H1 (cell line): Measurements from ENCODE around the gene MBNL1. TPM values are rescaled to one million over a fixed set of nuclear protein-coding genes. Genes with fewer than 3 reads are reported as not detected.

Source experiments
- CTCF ChIA-PET: fragments of 300-600 bp; sonication (Branson Sonifier 250); formaldehyde crosslinking; loops from one replicate; lab custom pipeline; 2021; ENCODE audit not compliant: partially characterized antibody; lab: Charles Lee
- POLR2A ChIA-PET: fragments of 300-600 bp; sonication (Branson Sonifier 250); formaldehyde crosslinking; loops from one replicate; lab custom pipeline; 2021; ENCODE audit warnings: inconsistent platforms; ENCODE audit not compliant: partially characterized antibody; lab: Charles Lee
- DNase-seq, 2 experiments: peaks; one replicate each; pipeline versions ENCODE4 v3.0.0 to v3.0.0-alpha.2; 2010 to 2022; ENCODE audit warnings: low spot score in 2 of 2, low read depth in 1 of 2, mixed read lengths in 1 of 2
- FAIRE-seq: peaks from 2 replicates; lab custom pipeline; 2011; peaks lifted over from hg19 to GRCh38; lab: Jason Lieb, UNC
- H2AFZ ChIP-seq: 2 replicates; pipeline ENCODE4 v1.8.1; 2012; ENCODE audit warnings: low read length, inconsistent platforms
- H2AK5ac ChIP-seq: 2 replicates; pipeline ENCODE4 v1.6.1; 2013; ENCODE audit warnings: low read depth, low read length
- H2BK120ac ChIP-seq: replicated peaks from 2 replicates; pipeline ENCODE3; 2013; ENCODE audit warnings: low read depth, low read length, inconsistent platforms
- H2BK12ac ChIP-seq: 2 replicates; pipeline ENCODE4 v1.6.1; 2013; ENCODE audit warnings: low read depth, low read length
- H2BK15ac ChIP-seq: 2 replicates; pipeline ENCODE4 v1.6.1; 2013; ENCODE audit warnings: low read length
- H2BK20ac ChIP-seq: 2 replicates; pipeline ENCODE4 v1.6.1; 2013; ENCODE audit warnings: low read length
- H2BK5ac ChIP-seq: 2 replicates; pipeline ENCODE4 v1.6.1; 2013; ENCODE audit warnings: low read depth, low read length
- H3K14ac ChIP-seq: 2 replicates; pipeline ENCODE4 v1.6.1; 2013; ENCODE audit warnings: inconsistent platforms; ENCODE audit not compliant: insufficient read length
- H3K18ac ChIP-seq: 2 replicates; pipeline ENCODE4 v1.6.1; 2013; ENCODE audit warnings: low read length; ENCODE audit errors: extremely low read depth
- H3K23ac ChIP-seq: 2 replicates; pipeline ENCODE4 v1.6.1; 2013; ENCODE audit warnings: inconsistent platforms; ENCODE audit not compliant: insufficient read length
- H3K23me2 ChIP-seq: 2 replicates; pipeline ENCODE4 v1.6.1; 2013; ENCODE audit warnings: low read depth, low read length
- H3K27ac ChIP-seq: 2 replicates; pipeline ENCODE4 v1.6.1; 2011; ENCODE audit warnings: low read depth, low read length, inconsistent platforms
- H3K27me3 ChIP-seq, 4 experiments: replicated peaks in 1 of 4; 1 replicate in 1 of 4; 2 replicates in 3 of 4; pipeline versions ENCODE4 v1.6.1 to v1.8.1; 2011 to 2013; ENCODE audit warnings: low read length in 3 of 4, mild to moderate bottlenecking in 3 of 4, inconsistent platforms in 2 of 4, mixed read lengths in 2 of 4, moderate library complexity in 1 of 4; ENCODE audit not compliant: control insufficient read depth in 3 of 4, insufficient read depth in 3 of 4; ENCODE audit errors: extremely low read depth in 1 of 4
- H3K36me3 ChIP-seq, 4 experiments: 2 replicates each; pipeline versions ENCODE4 v1.6.1 to v1.8.1; 2011 to 2013; ENCODE audit warnings: mild to moderate bottlenecking in 4 of 4, low read length in 3 of 4, moderate library complexity in 2 of 4, control low read depth in 1 of 4, inconsistent platforms in 1 of 4; ENCODE audit not compliant: insufficient read depth in 4 of 4, control insufficient read depth in 2 of 4
- H3K4ac ChIP-seq: replicated peaks from 2 replicates; pipeline ENCODE3; 2013; ENCODE audit warnings: low read length, low read depth, mixed read lengths, inconsistent platforms; ENCODE audit not compliant: insufficient read length
- H3K4me1 ChIP-seq, 4 experiments: replicated peaks in 1 of 4; 1 replicate in 1 of 4; 2 replicates in 3 of 4; pipeline versions ENCODE4 v1.6.1 to v1.8.1; 2011 to 2013; ENCODE audit warnings: low read length in 3 of 4, inconsistent platforms in 2 of 4, mixed read lengths in 1 of 4; ENCODE audit not compliant: insufficient read depth in 4 of 4, control insufficient read depth in 3 of 4
- H3K4me2 ChIP-seq, 2 experiments: 2 replicates each; pipeline versions ENCODE4 v1.6.1 to v1.8.1; 2011 to 2013; ENCODE audit warnings: low read depth in 2 of 2, low read length in 2 of 2, control low read depth in 1 of 2, inconsistent platforms in 1 of 2, mild to moderate bottlenecking in 1 of 2; ENCODE audit not compliant: insufficient read depth in 1 of 2
- H3K4me3 ChIP-seq, 4 experiments: fragments of 200-600, 300-600 bp in 1 of 4; sonication (generic), shearing (Covaris generic), sonication (Bioruptor Twin) in 1 of 4; 2 replicates each; pipeline versions ENCODE4 v1.5.1 to v1.8.1; 2011 to 2016; ENCODE audit warnings: low read length in 4 of 4, low read depth in 3 of 4, control low read depth in 2 of 4, inconsistent platforms in 2 of 4, mild to moderate bottlenecking in 2 of 4, mixed read lengths in 1 of 4, moderate library complexity in 1 of 4; ENCODE audit not compliant: insufficient read depth in 2 of 4; ENCODE audit errors: extremely low read depth in 1 of 4
- H3K56ac ChIP-seq: replicated peaks from 2 replicates; pipeline ENCODE3; 2013; ENCODE audit warnings: low read depth, mild to moderate bottlenecking, mixed read lengths, low read length, inconsistent platforms; ENCODE audit not compliant: insufficient read length
- H3K79me1 ChIP-seq: 2 replicates; pipeline ENCODE4 v1.6.1; 2013; ENCODE audit warnings: low read depth, low read length, control low read depth
- H3K79me2 ChIP-seq, 2 experiments: 2 replicates each; pipeline versions ENCODE4 v1.6.1 to v1.8.1; 2012 to 2013; ENCODE audit warnings: low read length in 2 of 2, mild to moderate bottlenecking in 2 of 2, inconsistent platforms in 1 of 2; ENCODE audit not compliant: insufficient read depth in 2 of 2, control insufficient read depth in 1 of 2
- H3K9ac ChIP-seq, 4 experiments: replicated peaks in 1 of 4; 1 replicate in 1 of 4; 2 replicates in 3 of 4; pipeline versions ENCODE4 v1.6.1 to v1.8.1; 2011 to 2013; ENCODE audit warnings: low read depth in 3 of 4, low read length in 3 of 4, control low read depth in 2 of 4, mild to moderate bottlenecking in 2 of 4, moderate library complexity in 2 of 4, inconsistent platforms in 1 of 4; ENCODE audit errors: extremely low read depth in 1 of 4
- H3K9me3 ChIP-seq, 2 experiments: 2 replicates each; pipeline versions ENCODE4 v1.6.1 to v1.8.1; 2012 to 2013; ENCODE audit warnings: mild to moderate bottlenecking in 2 of 2, moderate library complexity in 2 of 2, control low read depth in 1 of 2, inconsistent platforms in 1 of 2, low read depth in 1 of 2, low read length in 1 of 2, mixed read lengths in 1 of 2; ENCODE audit not compliant: insufficient read depth in 2 of 2
- H4K20me1 ChIP-seq, 2 experiments: replicated peaks in 1 of 2; 2 replicates each; pipeline versions ENCODE3 to v1.8.1; 2011 to 2013; ENCODE audit warnings: inconsistent platforms in 2 of 2, low read length in 2 of 2, mild to moderate bottlenecking in 1 of 2; ENCODE audit not compliant: insufficient read depth in 2 of 2, control insufficient read depth in 1 of 2
- H4K5ac ChIP-seq: 2 replicates; pipeline ENCODE4 v1.6.1; 2013; ENCODE audit warnings: low read length, low read depth, mixed read lengths, inconsistent platforms; ENCODE audit not compliant: insufficient read length
- H4K8ac ChIP-seq: 2 replicates; pipeline ENCODE4 v1.8.0; 2013; ENCODE audit warnings: mild to moderate bottlenecking, moderate library complexity, low read length, inconsistent platforms; ENCODE audit not compliant: insufficient read depth; ENCODE audit errors: extremely low read depth
- H4K91ac ChIP-seq: replicated peaks from 2 replicates; pipeline ENCODE3; 2013; ENCODE audit warnings: low read length, mixed read lengths, inconsistent platforms; ENCODE audit not compliant: insufficient read length
- ATF2 ChIP-seq: IDR thresholded peaks from 2 replicates; pipeline ENCODE4 v1.6.1; 2012; ENCODE audit warnings: low read length, inconsistent platforms
- CREB1 ChIP-seq: IDR thresholded peaks from 2 replicates; pipeline ENCODE4 v1.6.1; 2012; ENCODE audit warnings: inconsistent platforms
- CTBP2 ChIP-seq: IDR thresholded peaks from 2 replicates; pipeline ENCODE4 v1.7.0; 2011; ENCODE audit warnings: borderline replicate concordance, mild to moderate bottlenecking, moderate library complexity, mixed read lengths, low read length; ENCODE audit not compliant: insufficient read depth, insufficient read length
- MAFK ChIP-seq: IDR thresholded peaks from 2 replicates; pipeline ENCODE4 v1.6.1; 2012; ENCODE audit warnings: low read depth, mild to moderate bottlenecking, improper control_type of control experiment, low read length
- NANOG ChIP-seq: IDR thresholded peaks from 2 replicates; pipeline ENCODE4 v1.6.1; 2011; ENCODE audit warnings: low read length, low read depth, mild to moderate bottlenecking, inconsistent platforms; ENCODE audit not compliant: insufficient read depth, poor library complexity, severe bottlenecking
- POU5F1 ChIP-seq: IDR thresholded peaks from 2 replicates; pipeline ENCODE4 v1.6.1; 2011; ENCODE audit warnings: low read depth, mild to moderate bottlenecking, low read length, moderate library complexity
- RFX5 ChIP-seq: IDR thresholded peaks from 2 replicates; pipeline ENCODE4 v1.6.1; 2011; ENCODE audit warnings: low read depth, low read length, improper control_type of control experiment, borderline replicate concordance
- SIN3A ChIP-seq, 2 experiments: IDR thresholded peaks in 1 of 2; conservative IDR thresholded peaks in 1 of 2; 2 replicates each; pipeline ENCODE4 v1.6.1; 2011 to 2012; ENCODE audit warnings: low read length in 2 of 2, improper control_type of control experiment in 1 of 2, low read depth in 1 of 2, mild to moderate bottlenecking in 1 of 2
- TAF1 ChIP-seq: IDR thresholded peaks from 2 replicates; pipeline ENCODE4 v1.6.1; 2011; ENCODE audit warnings: mild to moderate bottlenecking, low read depth, low read length
- TAF7 ChIP-seq: optimal IDR thresholded peaks from 2 replicates; pipeline ENCODE3; 2011; ENCODE audit warnings: low read depth, mild to moderate bottlenecking, inconsistent platforms, low read length, moderate library complexity, borderline replicate concordance
- WGBS, 2 experiments: shearing (Covaris generic) in 1 of 2; methylation state at CpG; one replicate each; pipeline versions ENCODE4 v1.1.6 to v1.1.7; 2013 to 2015; ENCODE audit warnings: low lambda C conversion rate in 2 of 2, mixed read lengths in 2 of 2, inconsistent platforms in 1 of 2, low coverage in 1 of 2, missing lambda C conversion rate in 1 of 2; ENCODE audit not compliant: insufficient replicate concordance in 2 of 2, insufficient coverage in 1 of 2, insufficient read length in 1 of 2; ENCODE audit errors: extremely low coverage in 1 of 2, missing lambda C conversion rate in 1 of 2; 5-methylcytosine and 5-hydroxymethylcytosine counted together
- polyA plus RNA-seq, 7 experiments: library from polyadenylated mRNA; depleted of rRNA in 3 of 7; stranded (reverse) in 5 of 7; unstranded in 2 of 7; fragments of >200 nt in 5 of 7; fragments of 200-250 nt in 2 of 7; gene quantifications; 1 replicate in 5 of 7; 2 replicates in 1 of 7; 4 replicates in 1 of 7; pipeline versions ENCODE4 v1.2.1 to v1.2.3, GENCODE V29; 2011 to 2013; ENCODE audit warnings: missing spikeins in 2 of 7, mixed read lengths in 2 of 7
- total RNA-seq: library from RNA; stranded (reverse); fragmentation: NEBNext Ultra II Directional; extraction: Animal tissue kit (Norgen Biotek cat#: 25700); gene quantifications from 2 replicates; pipeline ENCODE4 v1.2.1, GENCODE V29; 2021

MBNL1 gene
- total and polyA plus RNA-seq, 2 of the 8 experiments (the other 6 are each of a cell fraction or from before 2014, with no cell fraction given) = 5.0 to 16.4 TPM

GRCh38 chr3:152458376-152459117 lies 189.8 kb downstream of the MBNL1 start:
- H3K27me3 ChIP-seq = no peaks in the 10 kb centered on the region
- H3K4me3 ChIP-seq = no peak overlapping the region
- WGBS, 2 experiments = 86% methylated on average over 5 of the region's 5 CpGs; no CpG with 5 or more reads in 1 of the 2 experiments
- no peaks in the 10 kb centered on the region for H4K20me1 ChIP-seq
- H3K9me3 ChIP-seq = no peaks in the 10 kb centered on the region
- peaks cover 0 to 9% (median 4%) of the 10 kb centered on the region in 4 experiments; a peak in 3 of 8 replicates for H3K36me3 ChIP-seq
- no peak overlapping the region for H3K56ac ChIP-seq
- H4K91ac ChIP-seq = no peak overlapping the region
- FAIRE-seq (no peak), DNase-seq (no peak)
- no peak overlapping the region for H2BK12ac ChIP-seq
- no peaks in the 10 kb centered on the region for H3K23me2 ChIP-seq
- no peak overlapping the region for H4K5ac ChIP-seq
- no peak overlapping the region for H3K14ac ChIP-seq
- H2AK5ac ChIP-seq = no peak overlapping the region
- H2AFZ ChIP-seq = no peak overlapping the region
- no peak overlapping the region for H3K4me2 ChIP-seq
- no peak overlapping the region for H2BK20ac ChIP-seq
- no peak overlapping the region for H3K4ac ChIP-seq
- H3K18ac ChIP-seq = no peak overlapping the region
- H3K79me2 ChIP-seq = no peaks in the 10 kb centered on the region
- no peak overlapping the region for H3K9ac ChIP-seq
- 0 out of 7 replicates have a peak, but pooled peaks cover 0 to 2% (median 0%) of the 10 kb centered on the region in 4 experiments for H3K4me1 ChIP-seq
- no peak overlapping the region for H3K23ac ChIP-seq
- H3K79me1 ChIP-seq = no peaks in the 10 kb centered on the region
- no peak overlapping the region for H4K8ac ChIP-seq
- H2BK5ac ChIP-seq = no peak overlapping the region
- no peak overlapping the region for H3K27ac ChIP-seq
- no peak overlapping the region for H2BK120ac ChIP-seq
- ChIA-PET POLR2A (no interaction called here), CTCF (interaction anchor here (1.0 to 2.1 kb wide), 5 partner anchors 10 to 275 kb away, joined by 3 to 5 read pairs (median 4); no protein-coding TSS in a partner anchor)
- H2BK15ac ChIP-seq = no peak overlapping the region
- TF ChIP-seq TAF1 = no peak
- no peak for TF ChIP-seq TAF7
- TF ChIP-seq CTBP2 = no peak
- no peak for TF ChIP-seq MAFK
- no peak for TF ChIP-seq CREB1
- no peak for TF ChIP-seq RFX5
- TF ChIP-seq ATF2 = no peak
- no peak for TF ChIP-seq NANOG
- TF ChIP-seq SIN3A (conservative IDR thresholded peaks at IDR 0.05 in 1 of 2, IDR thresholded peaks at IDR 0.05 in 1 of 2; ENCODE audit: low read depth in 1 of 2, low read length in 2 of 2) = no peak
- no peak for TF ChIP-seq POU5F1
